Keratinocyte (primary cell): ENCODE measurements around the gene CADM2.

ENCODE experiments used
- EZH2 ChIP-seq: IDR thresholded peaks from one replicate; pipeline ENCODE4 v1.6.1; 2012; ENCODE audit warnings: inconsistent platforms, mild to moderate bottlenecking, low read length, moderate library complexity
- TF ChIP-seq, protein P1 (sequence below), 3 experiments: IDR thresholded peaks in 1 of 3; conservative IDR thresholded peaks in 1 of 3; optimal IDR thresholded peaks in 1 of 3; 2 replicates in 2 of 3; 3 replicates in 1 of 3; pipeline versions ENCODE3 to v1.5.1; 2011; ENCODE audit warnings: low read length in 3 of 3, mild to moderate bottlenecking in 3 of 3, moderate library complexity in 2 of 3, control low read depth in 1 of 3, inconsistent platforms in 1 of 3; ENCODE audit not compliant: insufficient read depth in 2 of 3; ENCODE audit errors: extremely low read depth in 1 of 3

DNA sequence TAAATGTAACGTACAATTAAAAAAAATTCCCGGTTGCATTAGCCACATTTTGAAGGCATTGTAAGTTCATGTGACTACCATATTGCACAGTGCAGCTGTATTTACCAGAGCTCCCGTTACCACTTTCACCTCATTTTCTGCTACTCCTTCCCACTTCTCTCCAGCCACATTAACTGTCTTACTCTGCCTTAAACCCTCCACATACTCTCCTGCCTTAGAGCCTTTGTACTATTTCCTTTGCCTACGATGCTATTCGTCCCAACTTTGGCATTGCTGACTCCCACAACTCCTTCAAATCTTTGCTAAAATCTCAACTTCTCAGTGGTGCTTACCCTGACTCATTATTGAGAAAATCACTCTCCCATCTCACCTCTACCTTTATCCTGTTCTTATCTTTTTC, 115.2 kb downstream of the CADM2 start:
- TF ChIP-seq, protein P1, sequence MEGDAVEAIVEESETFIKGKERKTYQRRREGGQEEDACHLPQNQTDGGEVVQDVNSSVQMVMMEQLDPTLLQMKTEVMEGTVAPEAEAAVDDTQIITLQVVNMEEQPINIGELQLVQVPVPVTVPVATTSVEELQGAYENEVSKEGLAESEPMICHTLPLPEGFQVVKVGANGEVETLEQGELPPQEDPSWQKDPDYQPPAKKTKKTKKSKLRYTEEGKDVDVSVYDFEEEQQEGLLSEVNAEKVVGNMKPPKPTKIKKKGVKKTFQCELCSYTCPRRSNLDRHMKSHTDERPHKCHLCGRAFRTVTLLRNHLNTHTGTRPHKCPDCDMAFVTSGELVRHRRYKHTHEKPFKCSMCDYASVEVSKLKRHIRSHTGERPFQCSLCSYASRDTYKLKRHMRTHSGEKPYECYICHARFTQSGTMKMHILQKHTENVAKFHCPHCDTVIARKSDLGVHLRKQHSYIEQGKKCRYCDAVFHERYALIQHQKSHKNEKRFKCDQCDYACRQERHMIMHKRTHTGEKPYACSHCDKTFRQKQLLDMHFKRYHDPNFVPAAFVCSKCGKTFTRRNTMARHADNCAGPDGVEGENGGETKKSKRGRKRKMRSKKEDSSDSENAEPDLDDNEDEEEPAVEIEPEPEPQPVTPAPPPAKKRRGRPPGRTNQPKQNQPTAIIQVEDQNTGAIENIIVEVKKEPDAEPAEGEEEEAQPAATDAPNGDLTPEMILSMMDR (optimal IDR thresholded peaks at IDR 0.05 in 1 of 3, IDR thresholded peaks at IDR 0.05 in 1 of 3, conservative IDR thresholded peaks at IDR 0.05 in 1 of 3; ENCODE audit: extremely low read depth in 1 of 3, insufficient read depth in 2 of 3, low read length in 3 of 3): no peak
- TF ChIP-seq EZH2: no peak
